Measurements from ENCODE around the gene FAM114A1.

DNA sequence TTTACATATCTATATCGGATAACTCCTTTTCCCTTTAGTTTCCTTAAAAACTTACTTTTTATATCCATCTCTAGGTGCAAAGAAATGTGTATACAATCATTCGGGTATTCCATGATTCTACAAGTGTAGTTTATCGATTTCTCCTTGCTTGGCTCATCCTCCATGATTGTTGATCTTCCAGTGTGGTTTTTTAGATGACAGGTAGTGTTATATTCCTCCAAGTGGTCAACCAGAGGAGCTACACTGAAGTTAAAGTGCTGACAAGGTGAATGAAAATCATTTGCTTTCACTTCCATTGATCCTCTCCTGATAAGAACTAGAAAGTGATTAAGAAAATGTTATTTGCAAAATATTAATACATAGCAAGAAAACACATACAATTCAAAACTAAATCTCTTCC lies 126.1 kb downstream of the FAM114A1 start:
- TF ChIP-seq, protein P1, sequence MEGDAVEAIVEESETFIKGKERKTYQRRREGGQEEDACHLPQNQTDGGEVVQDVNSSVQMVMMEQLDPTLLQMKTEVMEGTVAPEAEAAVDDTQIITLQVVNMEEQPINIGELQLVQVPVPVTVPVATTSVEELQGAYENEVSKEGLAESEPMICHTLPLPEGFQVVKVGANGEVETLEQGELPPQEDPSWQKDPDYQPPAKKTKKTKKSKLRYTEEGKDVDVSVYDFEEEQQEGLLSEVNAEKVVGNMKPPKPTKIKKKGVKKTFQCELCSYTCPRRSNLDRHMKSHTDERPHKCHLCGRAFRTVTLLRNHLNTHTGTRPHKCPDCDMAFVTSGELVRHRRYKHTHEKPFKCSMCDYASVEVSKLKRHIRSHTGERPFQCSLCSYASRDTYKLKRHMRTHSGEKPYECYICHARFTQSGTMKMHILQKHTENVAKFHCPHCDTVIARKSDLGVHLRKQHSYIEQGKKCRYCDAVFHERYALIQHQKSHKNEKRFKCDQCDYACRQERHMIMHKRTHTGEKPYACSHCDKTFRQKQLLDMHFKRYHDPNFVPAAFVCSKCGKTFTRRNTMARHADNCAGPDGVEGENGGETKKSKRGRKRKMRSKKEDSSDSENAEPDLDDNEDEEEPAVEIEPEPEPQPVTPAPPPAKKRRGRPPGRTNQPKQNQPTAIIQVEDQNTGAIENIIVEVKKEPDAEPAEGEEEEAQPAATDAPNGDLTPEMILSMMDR (conservative IDR thresholded peaks at IDR 0.05): peak; percentile 19
- no peak for TF ChIP-seq ZFX (IDR thresholded peaks at IDR 0.05)
